CD14-positive monocyte (primary cell): ENCODE measurements around the gene HPCA. TPM values are rescaled to one million over a fixed set of nuclear protein-coding genes. Genes with fewer than 3 reads are reported as not detected.

Experiments used
- DNase-seq, 3 donors: peaks; one replicate each; pipeline ENCODE4 v3.0.0-alpha.2; 2011 to 2022
- H2AFZ ChIP-seq: 2 replicates; pipeline ENCODE4 v1.6.0; 2012; ENCODE audit warnings: mild to moderate bottlenecking, low read depth, low read length, inconsistent platforms; ENCODE audit not compliant: insufficient read depth, poor library complexity, severe bottlenecking
- H3K27ac ChIP-seq, 2 donors: 1 replicate in 1 of 2; 2 replicates in 1 of 2; pipeline ENCODE4 v1.5.1; 2012 to 2013; ENCODE audit warnings: low read length in 2 of 2, control low read depth in 1 of 2, inconsistent platforms in 1 of 2, low read depth in 1 of 2, mild to moderate bottlenecking in 1 of 2
- H3K27me3 ChIP-seq, 2 donors: one replicate each; pipeline versions ENCODE4 v1.6.0 to v1.6.1; 2011 to 2013; ENCODE audit warnings: low read length in 2 of 2; ENCODE audit not compliant: control insufficient read depth in 2 of 2, insufficient read depth in 2 of 2
- H3K36me3 ChIP-seq, 2 donors: replicated peaks in 1 of 2; 1 replicate in 1 of 2; 2 replicates in 1 of 2; pipeline versions ENCODE4 v1.5.1 to v1.6.1; 2012 to 2013; ENCODE audit warnings: low read length in 2 of 2, control low read depth in 1 of 2, inconsistent platforms in 1 of 2, mild to moderate bottlenecking in 1 of 2; ENCODE audit not compliant: insufficient read depth in 2 of 2, control insufficient read depth in 1 of 2
- H3K4me1 ChIP-seq, 2 donors: 1 replicate in 1 of 2; 2 replicates in 1 of 2; pipeline versions ENCODE4 v1.5.1 to v1.6.1; 2012 to 2013; ENCODE audit warnings: low read length in 2 of 2, control low read depth in 1 of 2, inconsistent platforms in 1 of 2, mild to moderate bottlenecking in 1 of 2, moderate library complexity in 1 of 2; ENCODE audit not compliant: insufficient read depth in 2 of 2, control insufficient read depth in 1 of 2
- H3K4me2 ChIP-seq: replicated peaks from 2 replicates; pipeline ENCODE3; 2012; ENCODE audit warnings: low read length, moderate library complexity, mild to moderate bottlenecking; ENCODE audit not compliant: poor library complexity, severe bottlenecking; ENCODE audit errors: extremely low read depth
- H3K4me3 ChIP-seq, 3 experiments: fragments of 200-600 bp in 1 of 3; sonication (generic) in 1 of 3; replicated peaks in 1 of 3; 1 replicate in 2 of 3; 2 replicates in 1 of 3; pipeline ENCODE4 v1.5.1; 2011 to 2013; ENCODE audit warnings: low read length in 3 of 3, mild to moderate bottlenecking in 3 of 3, control low read depth in 2 of 3, low read depth in 2 of 3, inconsistent platforms in 1 of 3, moderate library complexity in 1 of 3
- H3K79me2 ChIP-seq: 2 replicates; pipeline ENCODE4 v1.6.0; 2012; ENCODE audit warnings: mild to moderate bottlenecking, control low read depth, inconsistent platforms, low read length, moderate library complexity; ENCODE audit not compliant: insufficient read depth
- H3K9ac ChIP-seq: 2 replicates; pipeline ENCODE4 v1.6.0; 2017; ENCODE audit warnings: low read length, mild to moderate bottlenecking; ENCODE audit not compliant: insufficient read depth, poor library complexity, severe bottlenecking
- H3K9me3 ChIP-seq, 2 donors: replicated peaks in 1 of 2; 1 replicate in 1 of 2; 2 replicates in 1 of 2; pipeline versions ENCODE4 v1.5.1 to v1.6.1; 2012 to 2013; ENCODE audit warnings: low read length in 2 of 2, control low read depth in 1 of 2; ENCODE audit not compliant: control insufficient read depth in 1 of 2, insufficient read depth in 1 of 2
- H4K20me1 ChIP-seq: 2 replicates; pipeline ENCODE4 v1.6.0; 2012; ENCODE audit warnings: mild to moderate bottlenecking, low read length, control low read depth, moderate library complexity; ENCODE audit not compliant: insufficient read depth
- H3K27ac Mint-ChIP-seq, 7 donors: one replicate each; pipeline ENCODE4 v1.8.0; 2020; ENCODE audit warnings: mild to moderate bottlenecking in 7 of 7, mixed read lengths in 7 of 7, moderate library complexity in 6 of 7, inconsistent platforms in 2 of 7
- H3K27me3 Mint-ChIP-seq, 3 donors: one replicate each; pipeline ENCODE4 v1.8.0; 2021 to 2022; ENCODE audit warnings: low read depth in 3 of 3, mild to moderate bottlenecking in 3 of 3, mixed read lengths in 3 of 3, moderate library complexity in 3 of 3, inconsistent platforms in 1 of 3
- H3K36me3 Mint-ChIP-seq, 2 donors: one replicate each; pipeline ENCODE4 v1.8.0; 2020; ENCODE audit warnings: mixed read lengths in 2 of 2, inconsistent platforms in 1 of 2, mild to moderate bottlenecking in 1 of 2
- H3K4me1 Mint-ChIP-seq: one replicate; pipeline ENCODE4 v1.8.0; 2020; ENCODE audit warnings: mild to moderate bottlenecking, mixed read lengths
- H3K4me3 Mint-ChIP-seq, 2 donors: one replicate each; pipeline ENCODE4 v1.8.0; 2020; ENCODE audit warnings: mild to moderate bottlenecking in 2 of 2, mixed read lengths in 2 of 2, moderate library complexity in 1 of 2
- H3K9me3 Mint-ChIP-seq, 7 donors: one replicate each; pipeline ENCODE4 v1.8.0; 2020 to 2022; ENCODE audit warnings: mixed read lengths in 7 of 7, mild to moderate bottlenecking in 6 of 7, moderate library complexity in 6 of 7, inconsistent platforms in 2 of 7
- WGBS: methylation state at CpG from one replicate; pipeline ENCODE4 v1.1.5; 2013; ENCODE audit warnings: missing lambda C conversion rate; ENCODE audit not compliant: insufficient coverage; 5-methylcytosine and 5-hydroxymethylcytosine counted together
- intact Hi-C, 2 donors: fragments of 100-400 bp; cut with micrococcal nuclease; formaldehyde crosslinking; loops; one replicate each; pipeline versions ENCODE4 v1.15.0 to v1.15.1; 2023
- polyA plus RNA-seq, 3 donors: library from polyadenylated mRNA; depleted of rRNA in 1 of 3; unstranded in 2 of 3; stranded (reverse) in 1 of 3; fragments of 300-500 nt in 2 of 3; fragments of >200 nt in 1 of 3; fragmentation: Illumina TruSeq in 2 of 3; gene quantifications; 1 replicate in 2 of 3; 2 replicates in 1 of 3; pipeline ENCODE4 v1.2.3, GENCODE V29; 2012 to 2021
- TF ChIP-seq, protein P1 (sequence below): fragments of 200-600 bp; IDR thresholded peaks from one replicate; pipeline ENCODE4 v1.8.0; 2022; ENCODE audit warnings: antibody characterized with exemption, mild to moderate bottlenecking

Gene HPCA
- polyA plus RNA-seq, 3 donors = not detected

- Histone ChIP-seq H3K9ac (no peak overlapping the region), H4K20me1 (no peaks in the 10 kb centered on the region), H3K27me3 (peaks cover 44 to 74% of the 10 kb centered on the region in 2 donors), H3K4me3 (no peak overlapping the region), H3K4me2 (no peak overlapping the region), H3K9me3 (peaks cover 4 to 11% of the 10 kb centered on the region in 2 donors), H3K4me1 (peaks cover 4 to 10% of the 10 kb centered on the region in 2 donors), H3K27ac (no peak overlapping the region), H2AFZ (no peak overlapping the region), H3K79me2 (no peaks in the 10 kb centered on the region), H3K36me3 (no peaks in the 10 kb centered on the region)
- Mint-ChIP-seq H3K9me3 (peaks cover 4 to 15% (median 12%) of the 10 kb centered on the region in 7 donors), H3K4me3 (peak overlapping the region in 1 of 2 donors; percentile 18), H3K27ac (peak overlapping the region in 1 of 7 donors; percentile 30), H3K36me3 (peaks cover 0 to 7% of the 10 kb centered on the region in 2 donors), H3K27me3 (peaks cover 75 to 98% (median 77%) of the 10 kb centered on the region in 3 donors), H3K4me1 (peaks cover 15% of the 10 kb centered on the region)
- TF ChIP-seq, protein P1, sequence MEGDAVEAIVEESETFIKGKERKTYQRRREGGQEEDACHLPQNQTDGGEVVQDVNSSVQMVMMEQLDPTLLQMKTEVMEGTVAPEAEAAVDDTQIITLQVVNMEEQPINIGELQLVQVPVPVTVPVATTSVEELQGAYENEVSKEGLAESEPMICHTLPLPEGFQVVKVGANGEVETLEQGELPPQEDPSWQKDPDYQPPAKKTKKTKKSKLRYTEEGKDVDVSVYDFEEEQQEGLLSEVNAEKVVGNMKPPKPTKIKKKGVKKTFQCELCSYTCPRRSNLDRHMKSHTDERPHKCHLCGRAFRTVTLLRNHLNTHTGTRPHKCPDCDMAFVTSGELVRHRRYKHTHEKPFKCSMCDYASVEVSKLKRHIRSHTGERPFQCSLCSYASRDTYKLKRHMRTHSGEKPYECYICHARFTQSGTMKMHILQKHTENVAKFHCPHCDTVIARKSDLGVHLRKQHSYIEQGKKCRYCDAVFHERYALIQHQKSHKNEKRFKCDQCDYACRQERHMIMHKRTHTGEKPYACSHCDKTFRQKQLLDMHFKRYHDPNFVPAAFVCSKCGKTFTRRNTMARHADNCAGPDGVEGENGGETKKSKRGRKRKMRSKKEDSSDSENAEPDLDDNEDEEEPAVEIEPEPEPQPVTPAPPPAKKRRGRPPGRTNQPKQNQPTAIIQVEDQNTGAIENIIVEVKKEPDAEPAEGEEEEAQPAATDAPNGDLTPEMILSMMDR = no peak
- no peak for DNase-seq
- intact Hi-C loops = no loop called here
- WGBS = 97% methylated on average over 7 of the region's 26 CpGs
These were observed 9.3 kb downstream of the HPCA start for GRCh38 chr1:32895325-32896215.

- DNase-seq = no peak
- TF ChIP-seq, protein P1 = no peak
- 89% methylated on average over 5 of the region's 5 CpGs for WGBS
- no peak overlapping the region for H3K27ac Mint-ChIP-seq
- Histone ChIP-seq H3K9ac (no peak overlapping the region), H3K27ac (no peak overlapping the region), H3K27me3 (peaks cover 46 to 71% of the 10 kb centered on the region in 2 donors), H3K4me1 (peaks cover 4 to 16% of the 10 kb centered on the region in 2 donors), H4K20me1 (no peaks in the 10 kb centered on the region), H2AFZ (no peak overlapping the region), H3K79me2 (no peaks in the 10 kb centered on the region), H3K4me3 (no peak overlapping the region), H3K36me3 (no peaks in the 10 kb centered on the region), H3K9me3 (peaks cover 4 to 15% of the 10 kb centered on the region in 2 donors), H3K4me2 (no peak overlapping the region)
- peaks cover 4 to 17% (median 12%) of the 10 kb centered on the region in 7 donors for H3K9me3 Mint-ChIP-seq
- peaks cover 0 to 7% of the 10 kb centered on the region in 2 donors for H3K36me3 Mint-ChIP-seq
- intact Hi-C loops = no loop called here
- peaks cover 18% of the 10 kb centered on the region for H3K4me1 Mint-ChIP-seq
- no peak overlapping the region for H3K4me3 Mint-ChIP-seq
- H3K27me3 Mint-ChIP-seq = peaks cover 70 to 96% (median 75%) of the 10 kb centered on the region in 3 donors
These were observed 10.2 kb downstream of the HPCA start for GRCh38 chr1:32896451-32896850.
